Ascending aorta (tissue), 2 donors: ENCODE measurements around the gene CDSN. TPM values are rescaled to one million over a fixed set of nuclear protein-coding genes. Genes with fewer than 3 reads are reported as not detected.

Source experiments
- DNase-seq, 2 donors: peaks; one replicate each; pipeline ENCODE4 v3.0.0-alpha.2; 2019; ENCODE audit warnings: low spot score in 2 of 2
- H3K27ac ChIP-seq, 2 donors: fragments of 200-600 bp; sonication (generic); one replicate each; pipeline ENCODE4 v1.5.1; 2016 to 2017; ENCODE audit warnings: mild to moderate bottlenecking in 1 of 2
- H3K27me3 ChIP-seq: fragments of 200-600 bp; sonication (generic); one replicate; pipeline ENCODE4 v1.5.1; 2017
- H3K36me3 ChIP-seq, 2 donors: fragments of 200-600 bp; sonication (generic); one replicate each; pipeline ENCODE4 v1.5.1; 2016
- H3K4me1 ChIP-seq, 2 donors: fragments of 200-600 bp; sonication (generic); one replicate each; pipeline ENCODE4 v1.5.1; 2016 to 2017; ENCODE audit warnings: mild to moderate bottlenecking in 1 of 2
- H3K4me3 ChIP-seq, 2 donors: fragments of 200-600 bp; sonication (generic); one replicate each; pipeline ENCODE4 v1.5.1; 2016 to 2017; ENCODE audit warnings: mild to moderate bottlenecking in 1 of 2
- H3K9me3 ChIP-seq, 2 donors: fragments of 200-600 bp; sonication (generic); one replicate each; pipeline ENCODE4 v1.5.1; 2016
- CTCF ChIP-seq, 3 experiments: fragments of 200-600 bp in 2 of 3; fragments of 450-650 bp in 1 of 3; sonication (generic) in 2 of 3; IDR thresholded peaks; one replicate each; pipeline ENCODE4 v1.5.1; 2016 to 2019; ENCODE audit warnings: antibody characterized with exemption in 3 of 3, mild to moderate bottlenecking in 1 of 3, moderate library complexity in 1 of 3
- intact Hi-C: fragments of 100-400 bp; cut with DNase I; formaldehyde crosslinking; loops from one replicate; pipeline ENCODE4 v1.15.1; 2023
- total RNA-seq: library from RNA; depleted of rRNA; stranded (reverse); fragments of >200 nt; gene quantifications from one replicate; pipeline ENCODE4 v1.1.0, GENCODE V29; 2016

CDSN gene
- total RNA-seq, 1 donor from 2014 or later, result not detected

- DNase-seq, result no peak
- Histone ChIP-seq H3K4me1 (peaks cover 0 to 12% of the 10 kb centered on the region in 2 donors), H3K4me3 (no peak overlapping the region), H3K27ac (no peak overlapping the region), H3K9me3 (no peaks in the 10 kb centered on the region), H3K36me3 (no peaks in the 10 kb centered on the region), H3K27me3 (no peaks in the 10 kb centered on the region)
- intact Hi-C loops, result no loop called here
- TF ChIP-seq CTCF (IDR thresholded peaks at IDR 0.05), result no peak
These were observed 6.3 kb upstream of the CDSN start for GRCh38 chr6:31126396-31127175.

DNA sequence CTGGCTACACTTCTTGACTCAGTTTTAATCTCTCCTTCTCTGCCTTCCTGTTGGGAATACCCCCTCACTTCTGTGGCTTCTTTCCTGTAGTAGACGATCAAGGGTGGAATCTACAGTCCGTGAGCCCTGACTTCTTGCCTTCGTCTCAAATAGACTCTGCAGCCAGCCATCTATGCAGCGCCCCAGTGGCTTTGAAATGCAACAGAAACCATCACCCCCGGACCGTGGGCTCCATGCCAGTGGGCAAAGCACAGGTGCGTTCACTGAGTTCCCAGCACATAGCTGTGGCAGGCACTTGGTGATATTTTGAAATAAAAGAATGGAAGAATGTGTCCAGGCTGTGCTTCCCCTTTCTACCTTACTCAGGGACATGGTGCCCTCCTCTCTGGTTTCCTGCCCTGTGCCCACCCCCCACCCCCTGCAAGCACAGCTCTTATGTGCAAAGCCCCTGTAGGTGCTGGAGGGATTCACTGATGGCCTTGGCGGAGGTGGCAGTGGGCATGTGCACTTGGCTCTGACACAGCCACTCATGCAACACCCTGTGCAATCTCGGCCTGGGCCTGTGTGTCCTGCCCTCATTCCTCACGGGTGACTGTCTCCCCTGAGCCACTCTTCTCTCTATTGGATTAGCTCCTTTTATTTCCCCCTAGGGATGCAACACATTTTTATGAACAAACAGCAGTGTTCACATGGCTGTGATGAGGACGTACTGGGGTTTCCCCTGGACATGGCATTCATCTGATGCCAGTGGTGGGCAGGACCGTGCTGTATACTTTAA, 5.5 kb upstream of the CDSN start:
- intact Hi-C loops, result no loop called here
- Histone ChIP-seq H3K9me3 (no peaks in the 10 kb centered on the region), H3K27ac (no peak overlapping the region), H3K36me3 (no peaks in the 10 kb centered on the region), H3K27me3 (no peaks in the 10 kb centered on the region), H3K4me1 (peaks cover 0 to 12% of the 10 kb centered on the region in 2 donors), H3K4me3 (no peak overlapping the region)
- DNase-seq, result no peak
- TF ChIP-seq CTCF (IDR thresholded peaks at IDR 0.05), result no peak

DNA sequence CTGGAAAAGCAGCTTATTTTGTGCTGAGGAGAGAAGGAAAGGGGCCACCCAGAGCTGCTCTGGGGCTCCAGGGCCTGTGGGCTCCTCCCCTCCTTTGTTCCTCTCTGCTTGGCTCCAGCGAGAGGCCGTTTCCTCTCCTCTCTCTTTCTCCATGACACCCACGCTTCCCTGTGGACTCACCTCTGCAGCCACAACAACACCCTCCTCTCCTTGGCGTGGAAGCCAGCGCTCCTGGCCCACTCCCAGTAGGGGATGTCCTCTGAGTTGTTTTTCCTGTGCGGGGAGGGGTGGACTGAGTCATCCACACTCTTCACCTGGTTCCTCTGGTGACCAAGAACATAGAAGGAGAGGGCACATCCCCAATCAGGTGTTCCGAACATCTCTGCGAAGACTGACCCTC, 4.9 kb upstream of the CDSN start:
- H3K27ac ChIP-seq, result no peak overlapping the region
- no peaks in the 10 kb centered on the region for H3K9me3 ChIP-seq
- no peaks in the 10 kb centered on the region for H3K27me3 ChIP-seq
- no peak overlapping the region for H3K4me3 ChIP-seq
- TF ChIP-seq CTCF (IDR thresholded peaks at IDR 0.05), result no peak
- DNase-seq, result no peak
- H3K36me3 ChIP-seq, result no peaks in the 10 kb centered on the region
- intact Hi-C loops, result no loop called here
- peaks cover 0 to 12% of the 10 kb centered on the region in 2 donors for H3K4me1 ChIP-seq

DNA sequence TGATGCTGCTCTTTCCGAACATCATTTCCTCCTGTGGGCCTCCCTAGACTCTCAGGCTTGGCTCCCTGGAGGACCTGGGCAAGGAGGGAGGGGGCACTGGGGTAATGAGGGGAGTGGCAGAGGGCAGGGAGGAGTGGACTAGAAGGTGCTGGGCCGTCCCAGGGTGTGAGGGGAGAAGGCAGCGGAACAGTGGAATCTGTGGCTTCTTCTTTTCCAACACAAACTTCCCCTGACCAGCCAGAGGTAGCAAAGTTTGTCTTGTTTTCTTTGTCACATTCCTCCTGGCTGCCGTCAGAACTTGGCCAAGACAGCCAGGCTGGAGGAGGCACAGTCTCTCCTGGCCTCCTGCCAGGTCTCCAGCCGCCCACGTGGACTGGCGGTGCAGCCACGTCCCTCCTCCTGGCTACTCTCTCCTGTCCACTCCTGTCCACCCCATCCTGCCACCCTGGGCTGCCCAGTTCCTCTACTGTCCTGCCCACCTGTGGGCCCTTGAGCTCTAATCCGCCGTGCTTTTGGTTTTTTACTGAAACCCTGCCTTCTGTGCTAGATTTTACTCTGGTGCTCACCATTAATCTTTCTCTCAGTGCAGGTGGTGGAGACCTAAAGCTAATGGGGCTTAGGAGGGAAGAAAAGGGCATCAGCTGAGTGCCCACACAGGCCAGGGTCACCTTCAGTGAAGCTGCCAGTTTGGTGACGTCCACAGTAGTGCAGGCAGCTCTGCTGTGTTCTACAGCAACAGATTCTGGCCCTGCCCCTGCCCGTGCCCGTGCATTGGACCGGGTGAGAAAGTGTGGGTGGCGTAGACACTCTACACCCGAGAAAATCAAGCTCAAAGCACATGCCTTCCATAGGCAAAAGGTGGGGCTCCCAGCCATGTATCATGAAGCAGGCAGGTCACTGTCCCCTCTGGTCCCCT, 2.8 kb upstream of the CDSN start:
- intact Hi-C loops, result no loop called here
- Histone ChIP-seq H3K27me3 (no peaks in the 10 kb centered on the region), H3K36me3 (no peaks in the 10 kb centered on the region), H3K27ac (peak overlapping the region; percentile 48 to 56), H3K9me3 (no peaks in the 10 kb centered on the region), H3K4me1 (peaks cover 0 to 12% of the 10 kb centered on the region in 2 donors), H3K4me3 (no peak overlapping the region)
- DNase-seq, result peak in 1 of 2 donors; percentile 78
- no peak for TF ChIP-seq CTCF (IDR thresholded peaks at IDR 0.05)

DNA sequence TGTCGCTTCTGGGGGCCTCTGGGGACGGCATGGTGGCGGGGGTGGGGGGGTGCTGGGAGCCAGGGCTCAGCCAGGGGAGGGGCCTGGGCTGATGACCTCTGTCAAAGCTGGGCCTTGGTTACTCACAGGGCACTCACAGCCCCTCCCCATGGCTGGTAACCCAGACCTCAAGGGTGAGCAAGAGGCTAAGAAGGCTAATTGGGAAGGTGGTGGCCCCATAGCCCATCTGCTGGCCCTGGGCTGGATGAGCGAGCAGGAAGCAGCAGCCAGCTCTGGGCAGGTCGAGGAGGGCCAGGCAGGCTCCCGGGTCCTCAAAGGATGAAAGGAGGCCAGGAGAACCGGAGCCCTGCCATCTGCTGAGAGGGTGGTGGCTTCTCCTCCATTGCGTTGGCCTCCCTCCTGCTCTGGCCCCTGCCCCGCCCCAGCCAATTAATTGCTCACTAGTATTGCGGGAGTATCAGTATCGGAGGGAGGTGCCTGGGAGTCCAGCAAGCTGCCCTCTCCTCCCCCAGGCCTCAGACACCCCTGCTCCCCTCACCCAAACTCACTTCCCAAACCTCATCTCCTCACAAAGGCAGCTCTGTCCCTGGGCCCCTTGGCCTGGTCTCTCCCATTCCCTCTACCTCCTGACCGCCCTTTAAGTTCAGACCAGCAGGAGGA, 1.0 kb upstream of the CDSN start:
- no peak for TF ChIP-seq CTCF (IDR thresholded peaks at IDR 0.05)
- Histone ChIP-seq H3K9me3 (no peaks in the 10 kb centered on the region), H3K36me3 (no peaks in the 10 kb centered on the region), H3K4me1 (peaks cover 0 to 12% of the 10 kb centered on the region in 2 donors), H3K27me3 (no peaks in the 10 kb centered on the region), H3K4me3 (no peak overlapping the region), H3K27ac (no peak overlapping the region)
- intact Hi-C loops, result no loop called here
- DNase-seq, result no peak
